K562 (cell line): ENCODE results near the gene MUSK. TPM values are rescaled to one million over a fixed set of nuclear protein-coding genes. Genes with fewer than 3 reads are reported as not detected.

Experiments used
- E2F6 ChIP-seq, 2 experiments: IDR thresholded peaks; 2 replicates each; pipeline ENCODE4 v1.6.1; 2011; ENCODE audit warnings: borderline replicate concordance in 1 of 2, control low read depth in 1 of 2, low read depth in 1 of 2, low read length in 1 of 2, mild to moderate bottlenecking in 1 of 2, mixed read lengths in 1 of 2, moderate library complexity in 1 of 2; ENCODE audit not compliant: insufficient read depth in 1 of 2, insufficient read length in 1 of 2, poor library complexity in 1 of 2, severe bottlenecking in 1 of 2; ENCODE audit errors: extremely low read depth in 1 of 2
- polyA plus RNA-seq, 8 experiments: library from polyadenylated mRNA; depleted of rRNA in 4 of 8; stranded (reverse) in 5 of 8; unstranded in 3 of 8; fragments of >200 nt; fragmentation: Nextera tagmentation in 2 of 8; fragmentation: Illumina TruSeq in 1 of 8; extraction: Ambion mirVana in 2 of 8; extraction: Trizol in 1 of 8; gene quantifications; 2 replicates each; pipeline versions ENCODE4 v1.2.1 to v1.2.3, GENCODE V29; 2011 to 2014; ENCODE audit warnings: inconsistent platforms in 1 of 8, missing spikeins in 1 of 8
- total RNA-seq, 7 experiments: library from RNA; depleted of rRNA in 6 of 7; stranded (reverse); fragments of >200 nt in 6 of 7; fragmentation: Illumina TruSeq in 2 of 7; extraction: Trizol in 2 of 7; gene quantifications; 2 replicates each; pipeline versions ENCODE4 v1.2.1 to v1.2.3, GENCODE V29; 2011 to 2021; ENCODE audit warnings: low replicate concordance in 1 of 7
- TF ChIP-seq, protein P1 (sequence below): fragments of 450-650 bp; IDR thresholded peaks from 2 replicates; pipeline ENCODE4 v1.6.1; 2016; ENCODE audit warnings: mild to moderate bottlenecking, moderate library complexity
- TF ChIP-seq, protein P2 (sequence below): fragments of 450-650 bp; IDR thresholded peaks from 2 replicates; pipeline ENCODE4 v1.6.1; 2016; ENCODE audit warnings: low read depth, mild to moderate bottlenecking, moderate library complexity

Gene MUSK
- total and polyA plus RNA-seq, 9 of the 15 experiments (the other 6 are each of a cell fraction or from before 2014, with no cell fraction given) = not detected

- TF ChIP-seq, protein P1, sequence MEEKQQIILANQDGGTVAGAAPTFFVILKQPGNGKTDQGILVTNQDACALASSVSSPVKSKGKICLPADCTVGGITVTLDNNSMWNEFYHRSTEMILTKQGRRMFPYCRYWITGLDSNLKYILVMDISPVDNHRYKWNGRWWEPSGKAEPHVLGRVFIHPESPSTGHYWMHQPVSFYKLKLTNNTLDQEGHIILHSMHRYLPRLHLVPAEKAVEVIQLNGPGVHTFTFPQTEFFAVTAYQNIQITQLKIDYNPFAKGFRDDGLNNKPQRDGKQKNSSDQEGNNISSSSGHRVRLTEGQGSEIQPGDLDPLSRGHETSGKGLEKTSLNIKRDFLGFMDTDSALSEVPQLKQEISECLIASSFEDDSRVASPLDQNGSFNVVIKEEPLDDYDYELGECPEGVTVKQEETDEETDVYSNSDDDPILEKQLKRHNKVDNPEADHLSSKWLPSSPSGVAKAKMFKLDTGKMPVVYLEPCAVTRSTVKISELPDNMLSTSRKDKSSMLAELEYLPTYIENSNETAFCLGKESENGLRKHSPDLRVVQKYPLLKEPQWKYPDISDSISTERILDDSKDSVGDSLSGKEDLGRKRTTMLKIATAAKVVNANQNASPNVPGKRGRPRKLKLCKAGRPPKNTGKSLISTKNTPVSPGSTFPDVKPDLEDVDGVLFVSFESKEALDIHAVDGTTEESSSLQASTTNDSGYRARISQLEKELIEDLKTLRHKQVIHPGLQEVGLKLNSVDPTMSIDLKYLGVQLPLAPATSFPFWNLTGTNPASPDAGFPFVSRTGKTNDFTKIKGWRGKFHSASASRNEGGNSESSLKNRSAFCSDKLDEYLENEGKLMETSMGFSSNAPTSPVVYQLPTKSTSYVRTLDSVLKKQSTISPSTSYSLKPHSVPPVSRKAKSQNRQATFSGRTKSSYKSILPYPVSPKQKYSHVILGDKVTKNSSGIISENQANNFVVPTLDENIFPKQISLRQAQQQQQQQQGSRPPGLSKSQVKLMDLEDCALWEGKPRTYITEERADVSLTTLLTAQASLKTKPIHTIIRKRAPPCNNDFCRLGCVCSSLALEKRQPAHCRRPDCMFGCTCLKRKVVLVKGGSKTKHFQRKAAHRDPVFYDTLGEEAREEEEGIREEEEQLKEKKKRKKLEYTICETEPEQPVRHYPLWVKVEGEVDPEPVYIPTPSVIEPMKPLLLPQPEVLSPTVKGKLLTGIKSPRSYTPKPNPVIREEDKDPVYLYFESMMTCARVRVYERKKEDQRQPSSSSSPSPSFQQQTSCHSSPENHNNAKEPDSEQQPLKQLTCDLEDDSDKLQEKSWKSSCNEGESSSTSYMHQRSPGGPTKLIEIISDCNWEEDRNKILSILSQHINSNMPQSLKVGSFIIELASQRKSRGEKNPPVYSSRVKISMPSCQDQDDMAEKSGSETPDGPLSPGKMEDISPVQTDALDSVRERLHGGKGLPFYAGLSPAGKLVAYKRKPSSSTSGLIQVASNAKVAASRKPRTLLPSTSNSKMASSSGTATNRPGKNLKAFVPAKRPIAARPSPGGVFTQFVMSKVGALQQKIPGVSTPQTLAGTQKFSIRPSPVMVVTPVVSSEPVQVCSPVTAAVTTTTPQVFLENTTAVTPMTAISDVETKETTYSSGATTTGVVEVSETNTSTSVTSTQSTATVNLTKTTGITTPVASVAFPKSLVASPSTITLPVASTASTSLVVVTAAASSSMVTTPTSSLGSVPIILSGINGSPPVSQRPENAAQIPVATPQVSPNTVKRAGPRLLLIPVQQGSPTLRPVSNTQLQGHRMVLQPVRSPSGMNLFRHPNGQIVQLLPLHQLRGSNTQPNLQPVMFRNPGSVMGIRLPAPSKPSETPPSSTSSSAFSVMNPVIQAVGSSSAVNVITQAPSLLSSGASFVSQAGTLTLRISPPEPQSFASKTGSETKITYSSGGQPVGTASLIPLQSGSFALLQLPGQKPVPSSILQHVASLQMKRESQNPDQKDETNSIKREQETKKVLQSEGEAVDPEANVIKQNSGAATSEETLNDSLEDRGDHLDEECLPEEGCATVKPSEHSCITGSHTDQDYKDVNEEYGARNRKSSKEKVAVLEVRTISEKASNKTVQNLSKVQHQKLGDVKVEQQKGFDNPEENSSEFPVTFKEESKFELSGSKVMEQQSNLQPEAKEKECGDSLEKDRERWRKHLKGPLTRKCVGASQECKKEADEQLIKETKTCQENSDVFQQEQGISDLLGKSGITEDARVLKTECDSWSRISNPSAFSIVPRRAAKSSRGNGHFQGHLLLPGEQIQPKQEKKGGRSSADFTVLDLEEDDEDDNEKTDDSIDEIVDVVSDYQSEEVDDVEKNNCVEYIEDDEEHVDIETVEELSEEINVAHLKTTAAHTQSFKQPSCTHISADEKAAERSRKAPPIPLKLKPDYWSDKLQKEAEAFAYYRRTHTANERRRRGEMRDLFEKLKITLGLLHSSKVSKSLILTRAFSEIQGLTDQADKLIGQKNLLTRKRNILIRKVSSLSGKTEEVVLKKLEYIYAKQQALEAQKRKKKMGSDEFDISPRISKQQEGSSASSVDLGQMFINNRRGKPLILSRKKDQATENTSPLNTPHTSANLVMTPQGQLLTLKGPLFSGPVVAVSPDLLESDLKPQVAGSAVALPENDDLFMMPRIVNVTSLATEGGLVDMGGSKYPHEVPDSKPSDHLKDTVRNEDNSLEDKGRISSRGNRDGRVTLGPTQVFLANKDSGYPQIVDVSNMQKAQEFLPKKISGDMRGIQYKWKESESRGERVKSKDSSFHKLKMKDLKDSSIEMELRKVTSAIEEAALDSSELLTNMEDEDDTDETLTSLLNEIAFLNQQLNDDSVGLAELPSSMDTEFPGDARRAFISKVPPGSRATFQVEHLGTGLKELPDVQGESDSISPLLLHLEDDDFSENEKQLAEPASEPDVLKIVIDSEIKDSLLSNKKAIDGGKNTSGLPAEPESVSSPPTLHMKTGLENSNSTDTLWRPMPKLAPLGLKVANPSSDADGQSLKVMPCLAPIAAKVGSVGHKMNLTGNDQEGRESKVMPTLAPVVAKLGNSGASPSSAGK = no peak
- no peak for TF ChIP-seq E2F6 (IDR thresholded peaks at IDR 0.05; ENCODE audit: borderline replicate concordance in 1 of 2, extremely low read depth in 1 of 2, insufficient read depth in 1 of 2, insufficient read length in 1 of 2, low read depth in 1 of 2, low read length in 1 of 2, poor library complexity in 1 of 2, severe bottlenecking in 1 of 2)
- TF ChIP-seq, protein P2, sequence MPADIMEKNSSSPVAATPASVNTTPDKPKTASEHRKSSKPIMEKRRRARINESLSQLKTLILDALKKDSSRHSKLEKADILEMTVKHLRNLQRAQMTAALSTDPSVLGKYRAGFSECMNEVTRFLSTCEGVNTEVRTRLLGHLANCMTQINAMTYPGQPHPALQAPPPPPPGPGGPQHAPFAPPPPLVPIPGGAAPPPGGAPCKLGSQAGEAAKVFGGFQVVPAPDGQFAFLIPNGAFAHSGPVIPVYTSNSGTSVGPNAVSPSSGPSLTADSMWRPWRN = no peak
- TF ChIP-seq, all 486 proteins: peak for 0
Observed at GRCh38 chr9:110659891-110660541, 8.6 kb upstream of the MUSK start (continued).
